Measurements from ENCODE around the gene EP300. TPM values are rescaled to one million over a fixed set of nuclear protein-coding genes. Genes with fewer than 3 reads are reported as not detected.
A peak's percentile ranks its signal among the peaks of the same experiment; 100 is the strongest.
"Not testable (repeated sequence)": the region's sequence is repeated elsewhere in the genome, so short reads cannot be mapped to it uniquely, and the experiment has no call there.

The EP300 gene
- 134 and 143 TPM in 2 replicates for total RNA-seq
- long read RNA-seq, partial matches to known transcripts, result 29 of 34 reads
- long read RNA-seq, other reads (novel, unspliced or antisense), result 5 of 34 reads

DNA sequence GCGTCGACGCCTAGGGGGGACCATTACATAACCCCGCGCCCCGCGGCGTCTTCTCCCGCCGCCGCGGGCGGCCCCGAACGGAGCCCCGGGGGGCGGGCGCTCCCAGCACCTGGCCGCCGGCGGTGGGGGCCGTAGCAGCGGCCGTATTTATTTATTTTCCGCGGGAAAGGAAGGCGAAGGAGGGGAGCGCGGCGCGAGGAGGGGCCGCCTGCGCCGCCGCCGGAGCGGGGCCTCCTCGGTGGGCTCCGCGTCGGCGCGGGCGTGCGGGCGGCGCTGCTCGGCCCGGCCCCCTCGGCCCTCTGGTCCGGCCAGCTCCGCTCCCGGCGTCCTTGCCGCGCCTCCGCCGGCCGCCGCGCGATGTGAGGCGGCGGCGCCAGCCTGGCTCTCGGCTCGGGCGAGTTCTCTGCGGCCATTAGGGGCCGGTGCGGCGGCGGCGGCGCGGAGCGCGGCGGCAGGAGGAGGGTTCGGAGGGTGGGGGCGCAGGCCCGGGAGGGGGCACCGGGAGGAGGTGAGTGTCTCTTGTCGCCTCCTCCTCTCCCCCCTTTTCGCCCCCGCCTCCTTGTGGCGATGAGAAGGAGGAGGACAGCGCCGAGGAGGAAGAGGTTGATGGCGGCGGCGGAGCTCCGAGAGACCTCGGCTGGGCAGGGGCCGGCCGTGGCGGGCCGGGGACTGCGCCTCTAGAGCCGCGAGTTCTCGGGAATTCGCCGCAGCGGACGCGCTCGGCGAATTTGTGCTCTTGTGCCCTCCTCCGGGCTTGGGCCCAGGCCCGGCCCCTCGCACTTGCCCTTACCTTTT lies at the start of gene EP300:
EP300 (plus strand) TSS at position 570 of the 795 bp plus-strand sequence. CDS start 413 bp downstream, outside the sequence.
- peaks cover 33% of the 10 kb centered on the region for H3K4me1 Mint-ChIP-seq (ENCODE audit: low read depth)
- peak; percentile 45 for DNase-seq (ENCODE audit: low spot score, unreplicated experiment)
- H3K4me3 Mint-ChIP-seq (ENCODE audit: low read depth), result peak within 1 kb of the TSS; percentile 97
- no peaks in the 10 kb centered on the region for H3K9me3 Mint-ChIP-seq (ENCODE audit: low read depth)
- H3K36me3 Mint-ChIP-seq (ENCODE audit: insufficient read depth), result peaks cover 6% of the 10 kb centered on the region
- H3K27ac Mint-ChIP-seq, result peak within 1 kb of the TSS; percentile 99
- TF ChIP-seq CTCF (IDR thresholded peaks at IDR 0.05; ENCODE audit: unreplicated experiment), result peak; percentile 21
- H3K27me3 Mint-ChIP-seq, result no peaks in the 10 kb centered on the region

- DNase-seq (ENCODE audit: low spot score, unreplicated experiment), result no peak
- H3K27ac Mint-ChIP-seq, result no peak overlapping the region
- H3K4me3 Mint-ChIP-seq (ENCODE audit: low read depth), result no peak overlapping the region
- TF ChIP-seq CTCF (IDR thresholded peaks at IDR 0.05; ENCODE audit: unreplicated experiment), result no peak
- no peaks in the 10 kb centered on the region for H3K36me3 Mint-ChIP-seq (ENCODE audit: insufficient read depth)
- H3K27me3 Mint-ChIP-seq, result peaks cover 2% of the 10 kb centered on the region
- H3K4me1 Mint-ChIP-seq (ENCODE audit: low read depth), result peaks cover 2% of the 10 kb centered on the region
- H3K9me3 Mint-ChIP-seq (ENCODE audit: low read depth), result no peaks in the 10 kb centered on the region
Observed at GRCh38 chr22:41043722-41044121, 48.7 kb upstream of the EP300 start.

GRCh38 chr22:41045575-41045974 lies 46.8 kb upstream of the EP300 start:
- not testable (repeated sequence) for H3K4me1 Mint-ChIP-seq (ENCODE audit: low read depth); H3K36me3 Mint-ChIP-seq (ENCODE audit: insufficient read depth); H3K27me3 Mint-ChIP-seq; DNase-seq (ENCODE audit: low spot score, unreplicated experiment); H3K27ac Mint-ChIP-seq; H3K4me3 Mint-ChIP-seq (ENCODE audit: low read depth); H3K9me3 Mint-ChIP-seq (ENCODE audit: low read depth)

DNA sequence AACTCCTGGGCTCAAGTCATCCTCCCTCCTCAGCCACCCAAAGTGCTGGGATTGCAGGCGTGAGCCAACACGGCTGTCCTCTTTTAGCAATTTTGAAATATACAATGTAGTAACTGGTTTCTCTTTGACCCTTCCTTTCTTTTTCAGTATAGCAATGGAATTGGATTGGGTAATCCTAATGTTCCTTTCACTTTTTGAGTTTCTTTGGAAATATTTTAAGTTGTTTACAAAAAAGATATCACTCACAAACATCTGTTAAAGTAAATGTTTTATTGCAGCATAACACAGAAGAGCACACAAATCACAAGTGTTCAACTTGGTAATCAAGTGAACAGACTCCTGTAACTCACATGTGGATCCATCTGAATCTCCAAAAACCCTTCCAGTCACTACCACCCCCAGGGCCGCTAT lies 44.6 kb upstream of the EP300 start:
- H3K27ac Mint-ChIP-seq, result no peak overlapping the region

DNA sequence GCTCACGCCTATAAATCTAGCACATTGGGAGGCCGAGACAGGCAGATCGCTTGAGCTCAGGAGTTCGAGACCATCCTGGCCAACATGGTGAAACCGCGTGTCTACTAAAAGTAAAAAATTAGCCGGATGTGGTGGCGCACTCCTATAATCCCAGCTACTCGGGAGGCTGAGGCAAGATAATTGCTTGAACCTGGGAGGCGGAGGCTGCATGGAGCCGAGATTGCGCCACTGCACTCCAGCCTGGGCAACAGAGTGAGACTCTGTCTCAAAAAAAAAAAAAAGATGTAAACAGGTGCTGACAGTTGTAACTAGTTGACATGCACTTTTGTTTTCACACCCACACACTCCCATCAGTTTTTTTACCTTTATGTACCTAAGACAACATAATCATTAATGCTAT lies 44.0 kb upstream of the EP300 start:
- Mint-ChIP-seq H3K27ac (peak overlapping the region; percentile 37), H3K4me1 (ENCODE audit: low read depth) (peaks cover 11% of the 10 kb centered on the region)
- not testable (repeated sequence) for H3K4me3 Mint-ChIP-seq (ENCODE audit: low read depth); H3K27me3 Mint-ChIP-seq; H3K36me3 Mint-ChIP-seq (ENCODE audit: insufficient read depth); H3K9me3 Mint-ChIP-seq (ENCODE audit: low read depth); DNase-seq (ENCODE audit: low spot score, unreplicated experiment)

More for the DNA sequence above, 44.6 kb upstream of the EP300 start:
- Mint-ChIP-seq H3K4me3 (ENCODE audit: low read depth) (no peak overlapping the region), H3K27me3 (no peaks in the 10 kb centered on the region), H3K36me3 (ENCODE audit: insufficient read depth) (no peaks in the 10 kb centered on the region), H3K9me3 (ENCODE audit: low read depth) (no peaks in the 10 kb centered on the region), H3K4me1 (ENCODE audit: low read depth) (peaks cover 11% of the 10 kb centered on the region)
- DNase-seq (ENCODE audit: low spot score, unreplicated experiment), result no peak
- TF ChIP-seq CTCF (IDR thresholded peaks at IDR 0.05; ENCODE audit: unreplicated experiment), result no peak

GRCh38 chr22:41048791-41049717 lies 43.3 kb upstream of the EP300 start:
- peak overlapping the region; percentile 37 for H3K27ac Mint-ChIP-seq
- H3K9me3 Mint-ChIP-seq (ENCODE audit: low read depth), result no peaks in the 10 kb centered on the region
- DNase-seq (ENCODE audit: low spot score, unreplicated experiment), result peak; percentile 21
- H3K4me1 Mint-ChIP-seq (ENCODE audit: low read depth), result peaks cover 11% of the 10 kb centered on the region
- no peaks in the 10 kb centered on the region for H3K27me3 Mint-ChIP-seq
- H3K4me3 Mint-ChIP-seq (ENCODE audit: low read depth), result no peak overlapping the region
- H3K36me3 Mint-ChIP-seq (ENCODE audit: insufficient read depth), result no peaks in the 10 kb centered on the region
- no peak for TF ChIP-seq CTCF (IDR thresholded peaks at IDR 0.05; ENCODE audit: unreplicated experiment)

DNA sequence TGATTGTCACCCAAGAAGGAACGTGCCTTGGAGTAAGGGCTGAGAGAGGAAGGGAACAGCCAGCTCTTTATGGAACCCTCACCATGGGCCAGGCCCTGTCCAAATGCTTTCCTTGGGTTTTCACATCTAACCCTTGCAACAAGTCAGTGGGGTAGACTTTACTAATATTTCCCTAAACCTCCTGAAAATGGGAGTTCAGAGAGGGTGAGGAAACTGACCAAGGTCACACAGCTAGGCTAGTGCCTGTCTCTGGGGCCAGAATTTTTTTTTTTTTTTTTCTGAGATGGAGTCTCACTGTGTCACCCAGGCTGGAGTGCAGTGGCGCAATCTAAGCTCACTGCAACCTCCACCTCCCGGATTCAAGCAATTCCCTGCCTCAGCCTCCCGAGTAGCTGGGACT lies 42.6 kb upstream of the EP300 start:
- DNase-seq (ENCODE audit: low spot score, unreplicated experiment); H3K27me3 Mint-ChIP-seq; H3K9me3 Mint-ChIP-seq (ENCODE audit: low read depth); H3K4me3 Mint-ChIP-seq (ENCODE audit: low read depth); H3K27ac Mint-ChIP-seq; H3K36me3 Mint-ChIP-seq (ENCODE audit: insufficient read depth): not testable (repeated sequence)
- H3K4me1 Mint-ChIP-seq (ENCODE audit: low read depth), result peaks cover 11% of the 10 kb centered on the region
